Inferior parietal cortex (tissue), 1 donor: ENCODE measurements around the gene SLC25A30.
A peak's percentile ranks its signal among the peaks of the same experiment; 100 is the strongest.
"Not testable (repeated sequence)": the region's sequence is repeated elsewhere in the genome, so short reads cannot be mapped to it uniquely, and the experiment has no call there.

Experiments used
- DNase-seq: peaks from one replicate; pipeline ENCODE4 v3.0.0-alpha.2; 2016; ENCODE audit errors: extremely low spot score

The SLC25A30 gene

DNA sequence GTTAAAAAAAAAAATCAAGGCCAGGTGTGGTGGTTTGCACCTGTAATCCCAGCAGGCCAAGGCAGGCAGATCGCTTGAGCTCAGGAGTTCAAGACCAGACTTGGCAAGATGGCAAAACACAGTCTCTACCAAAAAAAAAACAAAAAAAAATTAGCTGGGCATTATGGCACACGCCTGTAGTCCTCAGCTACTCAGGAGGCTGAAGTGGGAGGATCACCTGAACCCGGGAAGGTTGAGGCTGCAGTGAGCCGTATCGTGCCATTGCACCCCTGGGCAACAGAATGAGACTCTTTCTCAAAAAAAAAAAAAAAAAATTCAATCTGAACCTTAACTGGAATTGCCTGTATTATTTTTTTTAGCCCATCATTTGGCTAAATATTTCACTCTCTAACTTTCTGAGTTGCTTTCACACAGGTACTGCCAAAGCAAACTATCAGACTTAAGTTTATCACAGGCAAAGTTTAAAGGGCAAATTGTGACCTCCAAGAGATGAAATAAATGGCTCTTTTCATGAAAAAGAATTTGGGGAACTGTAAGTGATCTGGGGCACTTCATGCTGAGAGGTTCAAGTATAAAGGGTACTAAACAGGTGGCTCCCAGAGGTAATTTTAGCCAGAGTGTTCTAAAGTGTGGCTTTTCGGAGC, 14.7 kb upstream of the SLC25A30 start:
- no peak for DNase-seq

DNA sequence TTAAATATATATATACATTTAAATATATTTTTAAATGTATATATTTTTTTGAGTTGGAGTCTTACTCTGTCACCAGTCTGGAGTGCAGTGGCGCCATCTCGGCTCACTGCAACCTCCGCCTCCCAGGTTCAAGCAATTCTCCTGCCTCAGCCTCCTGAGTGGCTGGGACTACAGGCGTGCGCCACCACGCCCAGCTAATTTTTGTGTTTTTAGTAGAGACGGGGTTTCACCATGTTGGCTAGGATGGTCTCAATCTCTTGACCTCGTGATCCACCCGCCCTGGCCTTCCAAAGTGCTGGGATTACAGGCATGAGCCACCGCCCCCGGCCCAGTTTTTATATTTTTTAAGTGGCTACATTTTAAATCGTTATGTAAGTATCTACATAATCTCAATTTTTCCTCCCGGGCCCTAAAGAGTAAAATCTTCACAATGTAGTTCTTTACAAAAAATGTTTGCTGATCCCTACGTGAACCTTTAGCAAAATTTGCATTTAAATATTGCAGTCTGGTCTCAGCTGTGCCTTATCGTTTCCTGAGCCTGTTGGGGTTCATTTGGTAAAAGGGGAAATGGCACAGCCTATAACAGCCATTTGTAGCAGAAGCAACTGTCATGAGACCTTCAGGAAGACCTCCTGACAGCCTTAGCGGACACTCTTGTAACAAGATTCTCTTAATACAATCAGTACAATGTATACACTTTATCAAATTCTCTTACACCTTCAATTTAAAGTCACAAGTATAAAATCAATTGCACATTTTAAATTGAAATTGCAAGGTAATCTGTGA, 8.1 kb upstream of the SLC25A30 start:
- not testable (repeated sequence) for DNase-seq

DNA sequence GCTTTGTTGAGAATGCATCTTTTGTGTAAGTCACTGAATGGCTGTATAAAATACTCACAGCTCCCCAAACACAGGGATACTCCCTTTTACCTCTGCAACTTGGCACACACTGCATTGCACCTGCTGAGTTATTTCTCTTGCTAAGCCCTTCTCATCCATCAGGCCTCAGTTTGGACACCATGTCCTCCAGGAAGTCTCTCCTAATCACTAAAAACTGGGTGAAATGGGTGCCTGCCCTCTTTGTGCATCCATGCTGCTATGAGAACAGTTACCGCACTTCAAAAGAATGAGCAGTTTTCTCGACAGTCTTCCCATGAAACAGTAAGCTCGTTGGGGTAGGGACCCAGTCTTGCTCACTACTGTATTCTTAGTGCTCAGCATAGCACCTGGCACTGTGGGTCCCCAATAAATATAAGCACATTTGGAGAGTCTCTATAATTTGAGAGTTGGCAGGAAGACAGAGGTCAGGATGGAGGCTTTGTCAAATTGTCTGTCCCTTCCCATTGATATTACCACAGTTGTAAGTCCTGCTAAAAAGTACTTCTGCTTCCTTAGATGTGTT, 4.6 kb upstream of the SLC25A30 start:
- DNase-seq = no peak

DNA sequence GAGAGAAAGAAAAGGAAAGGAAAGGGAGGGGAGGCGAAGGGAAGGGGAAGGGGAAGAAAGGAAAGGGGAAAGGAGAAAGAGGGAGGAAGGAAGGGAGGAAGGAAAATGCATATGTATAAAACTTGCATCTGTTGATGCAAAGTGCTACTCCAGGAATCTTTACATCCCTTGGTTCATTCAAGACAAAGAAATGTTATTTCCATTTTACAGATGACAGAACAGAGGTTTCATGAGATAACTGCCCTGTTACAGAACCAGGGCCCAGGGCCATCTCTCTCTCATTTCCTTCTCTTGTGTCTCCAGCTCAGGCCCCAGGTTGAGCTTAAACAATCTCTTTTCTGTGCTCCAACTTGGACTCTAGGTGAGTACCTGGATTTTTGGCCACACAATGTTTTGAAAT, 1.8 kb upstream of the SLC25A30 start:
- DNase-seq = no peak

DNA sequence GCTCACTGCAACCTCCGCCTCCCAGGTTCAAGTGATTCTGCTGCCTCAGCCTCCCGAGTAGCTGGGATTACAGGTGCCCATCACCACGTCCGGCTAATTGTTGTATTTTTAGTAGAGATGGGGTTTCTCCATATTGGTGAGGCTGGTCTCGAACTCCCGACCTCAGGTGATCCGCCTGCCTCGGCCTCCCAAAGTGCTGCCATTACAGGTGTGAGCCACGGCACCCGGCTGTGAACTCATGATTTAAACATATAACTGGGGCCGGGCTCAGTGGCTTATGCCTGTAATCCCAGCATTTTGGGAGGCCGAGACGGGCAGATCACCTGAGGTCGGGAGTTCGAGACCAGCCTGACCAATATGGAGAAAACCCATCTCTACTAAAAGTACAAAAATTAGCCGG, 1.2 kb upstream of the SLC25A30 start:
- not testable (repeated sequence) for DNase-seq

DNA sequence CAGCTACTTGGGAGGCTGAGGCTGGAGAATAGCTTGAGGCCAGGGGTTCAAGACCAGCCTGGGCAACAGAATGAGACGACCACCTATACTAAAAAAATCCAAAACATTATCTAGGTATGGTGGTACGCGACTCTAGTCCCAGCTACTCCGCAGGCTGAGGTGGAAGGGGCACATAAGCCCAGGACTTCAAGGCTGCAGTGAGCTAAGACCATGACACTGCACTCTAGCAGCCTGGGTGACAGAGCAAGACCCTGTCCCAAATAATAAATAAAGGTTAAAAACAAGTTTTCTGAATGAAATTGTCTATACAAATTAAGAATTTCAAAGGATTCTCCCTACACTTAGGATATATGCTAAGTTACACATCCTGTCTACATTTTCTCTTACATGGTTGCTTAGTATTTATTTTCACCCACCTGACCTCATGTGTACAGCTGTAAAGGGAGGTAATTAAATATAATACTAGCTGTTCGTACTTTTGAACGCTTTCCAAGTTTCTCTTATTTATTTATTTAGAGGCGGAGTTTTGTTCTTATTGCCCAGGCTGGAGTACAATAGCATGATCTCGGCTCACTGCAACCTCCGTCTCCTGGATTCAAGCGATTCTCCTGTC, 1.6 kb downstream of the SLC25A30 start:
- DNase-seq = no peak

- no peak for DNase-seq
Measured at GRCh38 chr13:45415112-45415511, 3.1 kb downstream of the SLC25A30 start.

DNA sequence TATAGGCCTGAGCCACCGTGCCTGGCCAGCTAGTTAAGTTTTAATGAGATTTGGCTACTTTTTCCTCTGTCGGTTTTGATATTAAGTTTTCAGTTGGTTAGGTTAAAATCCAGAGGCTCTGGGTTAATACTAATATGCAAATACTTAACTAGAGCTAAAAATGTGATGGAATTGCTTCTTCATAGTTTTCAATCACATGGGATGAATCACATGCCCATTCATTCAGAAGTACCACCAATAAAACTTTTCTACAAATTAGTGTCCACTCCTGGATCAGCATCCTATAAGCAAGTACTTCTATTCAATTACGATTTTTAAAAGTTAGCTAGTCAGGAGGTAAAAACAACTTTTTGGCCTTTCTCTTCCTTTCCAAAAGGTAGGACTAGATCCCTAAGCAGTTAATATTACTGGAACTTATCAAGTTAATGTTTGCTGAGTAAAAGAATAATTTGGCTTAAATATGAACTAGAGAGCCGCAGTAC, 4.3 kb downstream of the SLC25A30 start:
- no peak for DNase-seq

GRCh38 chr13:45412274-45413049, 5.7 kb downstream of the SLC25A30 start:
- no peak for DNase-seq

DNA sequence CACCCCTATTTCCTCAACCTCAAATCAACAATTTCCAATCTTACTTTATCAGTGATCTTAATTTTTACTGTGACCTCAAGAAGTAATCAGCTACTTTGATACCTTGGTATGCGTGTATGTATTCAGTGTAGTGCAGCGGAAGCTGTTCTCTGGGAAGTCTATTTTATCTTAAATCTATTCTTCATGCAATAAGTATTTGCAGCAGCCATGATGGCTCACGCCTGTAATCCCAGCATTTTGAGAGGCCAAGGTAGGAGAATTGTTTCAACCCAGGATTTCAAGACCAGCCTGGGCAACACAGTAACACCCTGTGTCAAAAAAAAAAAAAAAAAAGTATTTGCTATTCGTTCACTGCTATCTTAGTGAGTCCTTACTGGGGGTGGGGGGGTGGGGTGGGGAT, 6.5 kb downstream of the SLC25A30 start:
- DNase-seq = no peak

DNA sequence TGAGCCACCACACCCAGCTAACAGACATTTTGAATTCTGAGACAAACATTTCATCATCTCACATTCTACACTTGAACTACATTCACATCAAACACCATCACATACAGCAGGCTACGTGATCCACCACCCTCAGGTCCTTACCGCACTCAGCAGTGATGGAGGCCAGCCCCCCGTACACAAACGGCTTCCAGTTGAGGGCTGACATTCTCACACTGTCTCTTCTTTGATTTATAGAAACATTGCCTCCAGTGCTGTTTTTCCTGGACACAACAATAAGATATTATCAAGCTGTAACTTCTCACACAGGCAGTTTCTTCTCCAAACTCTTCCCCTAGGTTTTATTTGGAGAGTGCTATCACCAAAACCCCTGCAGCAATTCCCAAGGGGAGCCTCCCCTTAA, 7.0 kb downstream of the SLC25A30 start:
- no peak for DNase-seq

- no peak for DNase-seq
Measured at GRCh38 chr13:45410466-45410865, 7.7 kb downstream of the SLC25A30 start.

- no peak for DNase-seq
Measured at GRCh38 chr13:45410001-45410400, 8.2 kb downstream of the SLC25A30 start.

DNA sequence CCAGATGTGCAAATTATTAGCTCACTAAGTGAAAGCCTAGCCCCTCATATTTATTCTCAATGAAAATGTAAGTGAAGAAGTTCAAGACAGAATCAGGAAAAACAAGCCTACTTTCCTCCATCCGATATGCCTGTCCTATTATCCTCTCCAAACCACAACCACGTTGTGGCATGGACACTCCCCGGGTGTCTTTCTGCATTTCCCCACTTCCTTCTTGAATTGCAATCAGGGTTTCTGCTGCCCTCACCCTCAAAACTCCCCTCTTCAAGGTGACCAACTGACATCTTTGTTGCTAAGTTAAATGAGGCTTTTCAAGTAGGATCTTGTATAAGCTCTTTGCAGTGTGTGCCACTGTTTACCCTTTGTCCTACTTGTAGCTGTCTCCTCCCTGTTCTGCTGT, 11.8 kb downstream of the SLC25A30 start:
- no peak for DNase-seq

- DNase-seq = no peak
Measured at GRCh38 chr13:45403081-45403480, 15.1 kb downstream of the SLC25A30 start.

GRCh38 chr13:45402641-45403040, 15.5 kb downstream of the SLC25A30 start:
- no peak for DNase-seq

DNA sequence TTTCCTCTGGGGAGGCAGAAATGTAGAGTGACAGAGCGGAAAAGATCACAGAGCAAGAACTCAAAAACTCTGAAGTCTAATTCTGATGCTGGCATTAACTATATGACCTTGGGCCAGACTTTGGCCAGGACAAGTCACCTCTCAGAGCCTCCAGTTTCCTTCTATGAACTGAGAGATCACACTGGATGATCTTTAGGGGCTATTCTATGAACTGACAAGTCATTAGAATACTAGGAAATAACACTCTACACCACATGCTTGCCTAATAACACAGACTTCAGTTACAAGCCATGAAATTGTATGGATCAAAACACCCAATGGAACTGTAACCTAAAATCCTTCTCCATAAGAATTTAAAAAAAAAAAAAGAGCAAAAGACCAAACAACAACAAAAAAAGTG, 16.9 kb downstream of the SLC25A30 start:
- no peak for DNase-seq

DNA sequence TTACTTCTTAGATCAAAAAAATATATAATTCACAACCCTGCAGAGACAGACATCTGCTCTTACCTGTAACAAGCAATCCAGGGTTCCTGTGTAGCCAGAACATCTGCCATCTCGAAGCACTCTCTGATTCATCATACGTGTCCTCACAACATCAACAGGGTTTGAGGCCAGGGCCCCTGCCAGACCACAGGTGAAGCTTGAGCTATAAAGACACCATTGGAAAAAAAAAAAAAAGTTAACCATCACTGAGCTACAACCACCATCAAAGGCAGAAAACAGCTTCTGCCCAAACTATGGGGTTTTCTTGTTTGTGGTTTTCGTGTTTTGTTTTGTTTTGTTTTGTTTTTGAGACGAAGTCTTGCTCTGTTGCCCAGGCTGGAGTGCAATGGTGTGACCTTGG, 19.3 kb downstream of the SLC25A30 start:
- DNase-seq = no peak

GRCh38 chr13:45396533-45397095, 21.6 kb downstream of the SLC25A30 start:
- DNase-seq = no peak

DNA sequence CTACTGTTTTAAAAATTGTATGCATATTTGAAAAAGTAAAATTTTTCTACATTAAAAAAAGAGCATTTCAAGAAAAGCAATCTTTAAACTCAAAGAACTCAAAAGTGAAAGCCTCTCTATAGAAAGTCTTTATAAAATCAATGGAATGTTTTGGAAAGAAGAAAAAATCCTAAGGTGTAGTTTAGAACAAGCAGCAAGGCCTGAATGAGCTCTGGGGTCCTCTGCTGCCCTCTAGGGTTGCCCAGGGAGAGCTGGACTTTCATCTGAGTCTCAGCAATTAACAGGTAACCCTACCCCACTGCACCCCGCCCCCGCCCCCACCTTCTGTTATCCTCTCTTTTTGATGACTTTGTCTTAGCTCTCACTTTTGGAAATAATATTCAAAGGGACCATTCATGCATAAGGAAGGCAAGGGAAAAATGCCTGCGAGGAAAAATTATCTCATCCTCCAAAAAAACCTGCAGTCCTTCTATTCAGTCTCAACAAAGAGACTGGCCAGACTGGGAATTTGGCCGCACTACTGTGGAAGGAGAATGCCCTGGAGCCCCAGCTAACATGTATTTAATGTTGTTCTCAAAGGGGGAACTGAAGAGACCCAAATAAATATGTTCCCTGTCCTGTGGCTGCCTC, 24.1 kb downstream of the SLC25A30 start:
- DNase-seq = peak; percentile 48

DNA sequence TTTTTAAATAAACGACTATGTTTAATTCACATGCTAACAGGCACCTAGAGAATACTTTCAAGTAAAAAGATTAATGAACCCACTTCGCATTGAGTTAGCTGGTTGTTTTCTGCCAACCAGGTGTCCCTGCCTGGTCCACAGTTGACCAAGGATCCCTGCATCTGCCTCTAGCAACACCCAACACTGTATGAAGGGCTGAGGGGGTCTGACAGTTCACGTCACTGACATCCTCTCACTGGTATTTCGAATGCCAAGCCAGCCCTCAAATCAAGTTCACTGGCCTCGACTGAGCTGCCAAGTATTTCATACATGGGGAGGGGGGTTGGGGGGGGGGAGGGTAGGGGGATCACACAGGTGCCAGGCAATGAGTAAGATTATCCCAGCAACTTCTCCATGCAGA, 25.4 kb downstream of the SLC25A30 start:
- DNase-seq = no peak
